GM21619 (cell line): Measurements from ENCODE around the gene DNAH5.

Experiments
- ATAC-seq: cut with Tn5 transposase; IDR thresholded peaks from one replicate; pipeline ENCODE4 v1.9.1; 2021; ENCODE audit not compliant: unreplicated experiment

The DNAH5 gene

DNA sequence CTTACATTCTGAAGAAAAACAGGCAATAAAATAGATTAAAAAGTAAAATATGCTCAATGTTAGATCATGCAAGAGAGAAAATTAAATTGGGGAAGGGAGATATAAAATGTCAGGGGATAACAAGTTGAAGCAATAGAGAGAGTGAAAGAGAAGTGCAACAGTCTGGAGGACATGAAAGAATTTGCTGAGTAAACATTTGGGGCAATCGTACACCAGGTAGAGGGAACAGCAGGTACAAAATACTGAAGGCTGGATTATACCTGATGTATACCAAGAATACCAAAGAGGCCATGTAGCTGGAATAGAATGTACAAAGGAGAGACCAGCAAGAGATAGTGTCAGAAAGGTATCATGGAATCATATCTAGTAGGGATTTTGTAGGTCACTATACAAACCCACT lies 300.8 kb downstream of the DNAH5 start:
- ATAC-seq: no peak

DNA sequence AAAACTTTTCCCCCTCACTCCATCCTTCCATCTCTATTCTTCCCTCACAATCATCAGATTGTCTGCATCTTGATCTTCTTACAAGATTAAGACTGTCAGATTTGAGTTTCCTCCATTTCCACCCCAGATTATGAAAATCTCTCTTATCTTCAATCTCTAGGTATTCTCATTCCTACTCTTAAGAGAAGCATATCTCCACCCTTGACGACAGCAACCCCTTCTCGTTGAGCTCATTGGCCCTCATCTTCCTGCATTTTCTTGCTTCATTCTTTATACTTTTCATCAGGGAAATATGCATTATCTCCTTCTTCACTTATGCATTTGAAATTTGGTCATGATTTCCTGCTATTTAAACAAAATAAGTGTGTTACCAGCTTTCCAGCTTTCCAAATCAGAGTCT lies 301.3 kb downstream of the DNAH5 start:
- no peak for ATAC-seq
